Choroid plexus epithelial cell (primary cell): ENCODE data around the gene NDST3.

ENCODE experiments used
- DNase-seq: peaks from one replicate; pipeline ENCODE4 v3.0.0-alpha.2; 2010; ENCODE audit warnings: low read depth
- H3K4me3 ChIP-seq: 2 replicates; pipeline ENCODE4 v1.5.1; 2011; ENCODE audit warnings: low read depth, mild to moderate bottlenecking, control low read depth, low read length, moderate library complexity
- CTCF ChIP-seq: conservative IDR thresholded peaks from 2 replicates; pipeline ENCODE4 v1.5.1; 2011; ENCODE audit warnings: low read depth, mild to moderate bottlenecking, control low read depth, inconsistent platforms, low read length, moderate library complexity

Gene NDST3

GRCh38 chr4:118014831-118015230 is 19.5 kb upstream of the NDST3 start:
- DNase-seq, result no peak
- H3K4me3 ChIP-seq, result no peak overlapping the region
- TF ChIP-seq CTCF, result no peak

GRCh38 chr4:118018381-118019145 is 15.7 kb upstream of the NDST3 start:
- DNase-seq, result no peak
- TF ChIP-seq CTCF, result no peak
- no peak overlapping the region for H3K4me3 ChIP-seq

- H3K4me3 ChIP-seq, result no peak overlapping the region
- no peak for DNase-seq
- no peak for TF ChIP-seq CTCF
These were observed 7.5 kb upstream of the NDST3 start for GRCh38 chr4:118026806-118027205.

- H3K4me3 ChIP-seq, result no peak overlapping the region
- no peak for TF ChIP-seq CTCF
These were observed 5.1 kb upstream of the NDST3 start for GRCh38 chr4:118029224-118029623.

GRCh38 chr4:118032691-118033090 is 1.6 kb upstream of the NDST3 start:
- TF ChIP-seq CTCF, result no peak
- peak; percentile 4 for DNase-seq
- H3K4me3 ChIP-seq, result no peak overlapping the region

More at GRCh38 chr4:118029224-118029623, 5.1 kb upstream of the NDST3 start:
- DNase-seq, result no peak

- DNase-seq, result peak; percentile 39
- peak overlapping the region; percentile 54 for H3K4me3 ChIP-seq
These were observed 886 bp upstream of the NDST3 start for GRCh38 chr4:118033148-118034052.

More at GRCh38 chr4:118033148-118034052, 886 bp upstream of the NDST3 start:
- TF ChIP-seq CTCF, result no peak
